ENCODE results near the gene RNF144B.

The RNF144B gene

GRCh38 chr6:18515767-18516166 is 128.6 kb downstream of the RNF144B start:
- no peak for TF ChIP-seq CTCF (IDR thresholded peaks at IDR 0.05; ENCODE audit: low read depth, low read length)
- no peak overlapping the region for H3K4me3 ChIP-seq (ENCODE audit: low read depth, low read length)
- in situ Hi-C loops (cut with HindIII; ENCODE audit: low sequenced_read_pairs): no loop called here
- no peak for DNase-seq (ENCODE audit: low read depth, low spot score)

Measured in astrocyte of the spinal cord (primary cell).